Thymus (tissue), 11 donors: ENCODE measurements around the gene VWA5B2. TPM values are rescaled to one million over a fixed set of nuclear protein-coding genes. Genes with fewer than 3 reads are reported as not detected.

Experiments
- DNase-seq, 9 donors: peaks; one replicate each; pipeline ENCODE4 v3.0.0-alpha.2; 2013; ENCODE audit warnings: low spot score in 9 of 9, low read depth in 6 of 9, missing footprints in 1 of 9
- H3K27ac ChIP-seq, 2 donors: one replicate each; pipeline ENCODE4 v1.5.1; 2013; ENCODE audit warnings: control low read depth in 1 of 2, low read depth in 1 of 2, low read length in 1 of 2, mild to moderate bottlenecking in 1 of 2, moderate library complexity in 1 of 2
- H3K27me3 ChIP-seq, 2 donors: one replicate each; pipeline ENCODE4 v1.5.1; 2013; ENCODE audit warnings: low read length in 1 of 2; ENCODE audit not compliant: control insufficient read depth in 2 of 2, insufficient read depth in 1 of 2
- H3K36me3 ChIP-seq, 2 donors: one replicate each; pipeline ENCODE4 v1.5.1; 2013; ENCODE audit warnings: low read length in 1 of 2, mild to moderate bottlenecking in 1 of 2, moderate library complexity in 1 of 2; ENCODE audit not compliant: control insufficient read depth in 2 of 2, insufficient read depth in 2 of 2
- H3K4me1 ChIP-seq, 2 donors: one replicate each; pipeline ENCODE4 v1.5.1; 2013; ENCODE audit warnings: low read length in 2 of 2; ENCODE audit not compliant: control insufficient read depth in 2 of 2, insufficient read depth in 2 of 2
- H3K4me3 ChIP-seq, 2 donors: one replicate each; pipeline ENCODE4 v1.5.1; 2013; ENCODE audit warnings: low read length in 2 of 2, control low read depth in 1 of 2, mild to moderate bottlenecking in 1 of 2
- H3K9me3 ChIP-seq, 2 donors: one replicate each; pipeline ENCODE4 v1.5.1; 2013; ENCODE audit warnings: low read length in 1 of 2, mild to moderate bottlenecking in 1 of 2; ENCODE audit not compliant: control insufficient read depth in 2 of 2, insufficient read depth in 1 of 2
- WGBS: extraction: QIAGEN DNeasy Blood & Tissue Kit; methylation state at CpG from one replicate; pipeline ENCODE4 v1.1.7; 2013; 5-methylcytosine and 5-hydroxymethylcytosine counted together
- polyA plus RNA-seq: library from polyadenylated mRNA; stranded (reverse); fragments of 200-250 nt; gene quantifications from one replicate; pipeline ENCODE4 v1.2.3, GENCODE V29; 2013
- total RNA-seq: library from RNA; stranded (reverse); fragments of 120-200 nt; gene quantifications from one replicate; pipeline ENCODE4 v1.2.4, GENCODE V29; 2013
- donor health status: healthy.

The VWA5B2 gene
- total and polyA plus RNA-seq, 2 donors: 0.05 to 0.23 TPM

DNA sequence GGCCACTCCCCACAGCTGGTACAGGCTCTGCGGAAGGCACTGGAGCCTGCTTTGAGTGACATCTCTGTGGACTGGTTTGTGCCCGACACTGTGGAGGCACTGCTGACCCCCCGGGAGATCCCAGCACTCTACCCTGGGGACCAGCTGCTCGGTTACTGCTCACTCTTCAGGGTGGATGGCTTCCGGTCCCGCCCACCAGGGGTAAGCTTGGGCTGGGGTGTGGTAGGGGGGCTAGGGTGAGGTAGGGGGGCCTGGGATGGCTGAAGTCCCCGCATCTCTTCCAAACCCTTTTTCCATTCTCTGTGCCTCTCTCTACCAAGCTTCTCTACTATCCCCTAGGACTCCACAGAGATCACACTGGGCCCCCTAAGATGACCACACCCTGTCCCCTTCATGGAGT lies 7.8 kb downstream of the VWA5B2 start:
- Histone ChIP-seq H3K9me3 (no peaks in the 10 kb centered on the region), H3K4me1 (no peaks in the 10 kb centered on the region), H3K4me3 (no peak overlapping the region), H3K27me3 (peaks cover 12 to 39% of the 10 kb centered on the region in 2 donors), H3K36me3 (peaks cover 1 to 8% of the 10 kb centered on the region in 2 donors), H3K27ac (no peak overlapping the region)
- no peak for DNase-seq
- WGBS: 96% methylated on average over 7 of the region's 7 CpGs

DNA sequence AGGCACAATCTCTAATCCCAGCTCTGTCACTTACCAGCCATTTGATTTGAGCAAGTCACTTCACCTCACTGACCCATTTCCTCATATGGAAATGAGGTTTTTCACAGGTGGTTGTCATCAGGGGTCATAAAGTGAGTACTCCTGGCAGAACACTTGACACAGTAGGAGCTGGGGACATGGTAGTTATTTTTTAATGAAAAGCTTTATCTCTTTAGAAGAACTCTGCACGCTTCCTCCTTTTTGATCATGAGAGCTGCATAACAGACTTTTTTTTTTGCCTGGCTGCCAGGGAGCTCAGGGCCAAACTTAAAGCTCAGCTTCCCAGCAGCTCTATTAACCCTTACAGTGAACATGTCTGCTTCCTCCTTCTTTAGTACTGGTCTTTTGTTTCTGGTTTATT lies 8.4 kb downstream of the VWA5B2 start:
- H3K4me3 ChIP-seq: no peak overlapping the region
- DNase-seq: no peak
- H3K27ac ChIP-seq: no peak overlapping the region
- H3K4me1 ChIP-seq: no peaks in the 10 kb centered on the region
- peaks cover 7 to 14% of the 10 kb centered on the region in 2 donors for H3K36me3 ChIP-seq
- H3K9me3 ChIP-seq: no peaks in the 10 kb centered on the region
- WGBS: 22% methylated on average over 1 of the region's 1 CpG
- H3K27me3 ChIP-seq: peaks cover 7 to 33% of the 10 kb centered on the region in 2 donors

DNA sequence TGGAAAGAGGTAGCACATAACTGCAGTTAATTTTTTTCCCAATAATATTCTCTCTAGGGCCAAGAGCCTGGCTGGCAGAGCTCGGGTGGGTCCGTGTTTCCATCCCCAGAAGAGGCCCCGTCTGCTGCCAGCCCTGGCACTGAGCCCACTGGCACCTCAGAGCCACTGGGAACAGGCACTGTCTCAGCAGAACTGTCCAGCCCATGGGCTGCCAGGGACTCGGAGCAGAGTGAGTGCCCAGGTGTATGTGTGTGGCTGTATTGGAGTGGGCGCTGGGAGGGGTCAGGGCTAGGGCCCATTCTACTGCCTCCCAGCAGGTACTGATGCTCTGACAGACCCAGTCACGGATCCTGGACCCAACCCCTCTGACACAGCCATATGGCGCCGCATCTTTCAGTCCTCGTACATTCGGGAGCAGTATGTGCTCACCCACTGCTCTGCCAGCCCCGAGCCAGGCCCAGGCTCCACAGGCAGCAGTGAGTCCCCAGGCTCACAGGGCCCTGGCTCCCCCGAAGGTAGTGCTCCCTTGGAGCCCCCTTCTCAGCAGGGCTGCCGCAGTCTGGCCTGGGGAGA lies 8.9 kb downstream of the VWA5B2 start:
- no peak for DNase-seq
- Histone ChIP-seq H3K27me3 (peaks cover 1 to 28% of the 10 kb centered on the region in 2 donors), H3K36me3 (peaks cover 13 to 18% of the 10 kb centered on the region in 2 donors), H3K9me3 (no peaks in the 10 kb centered on the region), H3K4me1 (no peaks in the 10 kb centered on the region), H3K27ac (no peak overlapping the region), H3K4me3 (no peak overlapping the region)
- WGBS: 92% methylated on average over 13 of the region's 13 CpGs

DNA sequence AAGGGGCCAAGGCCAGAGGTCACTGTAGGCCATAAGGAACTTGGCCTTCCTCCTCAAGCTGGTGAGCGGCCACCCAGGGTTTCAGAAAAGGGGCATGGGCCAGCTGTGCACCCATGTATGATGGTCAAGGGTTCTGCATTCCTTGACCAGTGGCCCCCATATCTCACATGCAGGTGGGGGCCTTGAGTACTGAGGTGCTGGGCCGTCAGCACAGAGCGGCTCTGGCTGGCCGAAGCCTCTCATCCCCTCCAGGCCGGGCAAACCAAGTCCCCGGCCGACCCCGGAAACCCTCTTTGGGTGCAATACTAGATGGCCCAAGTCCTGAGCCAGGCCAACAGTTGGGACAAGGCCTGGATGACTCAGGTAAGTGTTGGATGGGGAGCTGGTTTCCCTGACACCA lies 9.8 kb downstream of the VWA5B2 start:
- Histone ChIP-seq H3K27me3 (peaks cover 0 to 19% of the 10 kb centered on the region in 2 donors), H3K9me3 (no peaks in the 10 kb centered on the region), H3K36me3 (peaks cover 21 to 26% of the 10 kb centered on the region in 2 donors), H3K4me3 (no peak overlapping the region), H3K4me1 (no peaks in the 10 kb centered on the region), H3K27ac (no peak overlapping the region)
- no peak for DNase-seq
- 94% methylated on average over 8 of the region's 8 CpGs for WGBS

DNA sequence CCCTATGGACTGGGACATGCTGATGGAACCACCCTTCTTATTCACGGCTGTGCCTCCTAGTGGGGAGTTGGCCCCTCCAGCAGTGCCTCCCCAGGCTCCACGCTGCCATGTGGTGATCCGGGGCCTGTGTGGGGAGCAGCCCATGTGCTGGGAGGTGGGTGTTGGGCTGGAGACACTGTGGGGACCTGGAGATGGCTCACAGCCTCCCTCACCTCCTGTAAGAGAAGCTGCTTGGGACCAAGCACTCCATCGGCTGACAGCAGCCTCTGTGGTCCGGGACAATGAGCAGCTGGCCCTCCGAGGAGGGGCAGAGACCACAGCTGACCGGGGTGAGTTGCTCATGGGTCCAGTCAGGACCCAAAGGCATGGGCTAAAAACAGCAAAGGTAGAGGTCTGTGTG lies 10.3 kb downstream of the VWA5B2 start:
- 94% methylated on average over 7 of the region's 7 CpGs for WGBS
- no peak for DNase-seq
- Histone ChIP-seq H3K27me3 (peaks cover 0 to 14% of the 10 kb centered on the region in 2 donors), H3K4me3 (no peak overlapping the region), H3K4me1 (no peaks in the 10 kb centered on the region), H3K27ac (no peak overlapping the region), H3K9me3 (no peaks in the 10 kb centered on the region), H3K36me3 (peaks cover 26 to 29% of the 10 kb centered on the region in 2 donors)

DNA sequence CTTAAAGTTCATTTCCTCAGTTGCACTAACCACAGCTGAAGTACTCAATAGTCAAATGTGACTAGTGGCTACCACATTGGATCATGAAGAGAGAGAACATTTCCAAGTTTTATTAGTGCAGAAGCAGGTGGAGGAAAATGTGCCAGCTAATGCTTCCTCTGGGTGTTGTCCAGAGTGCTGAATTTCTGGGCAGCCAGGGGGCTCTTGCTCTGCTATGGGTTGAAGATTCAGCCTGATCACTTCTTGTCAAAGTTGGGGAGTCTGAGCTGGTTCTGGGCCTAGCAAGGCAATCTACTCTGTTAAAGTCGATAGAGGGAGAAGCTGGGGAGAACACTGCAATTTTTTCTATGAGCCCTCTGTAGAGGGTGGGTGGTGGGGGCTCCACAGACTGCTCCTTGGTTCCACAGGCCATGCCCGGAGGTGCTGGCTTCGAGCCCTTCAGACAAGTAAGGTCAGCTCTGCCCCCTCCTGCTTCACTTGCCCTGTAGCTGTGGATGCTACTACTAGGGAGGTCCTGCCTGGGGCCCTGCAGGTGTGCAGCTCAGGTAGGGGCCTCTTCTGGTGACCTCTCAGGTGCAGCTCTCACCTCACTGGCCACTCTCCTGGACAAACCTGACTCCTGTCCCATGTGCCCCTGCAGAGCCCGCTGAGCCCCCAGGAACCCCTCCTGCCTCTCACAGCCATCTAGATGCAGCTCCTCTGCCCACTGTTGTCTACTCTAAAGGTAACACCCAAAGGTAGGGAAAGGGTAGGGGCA lies 11.2 kb downstream of the VWA5B2 start:
- DNase-seq: peak in 1 of 9 donors; percentile 41
- 82% methylated on average over 4 of the region's 4 CpGs for WGBS

DNA sequence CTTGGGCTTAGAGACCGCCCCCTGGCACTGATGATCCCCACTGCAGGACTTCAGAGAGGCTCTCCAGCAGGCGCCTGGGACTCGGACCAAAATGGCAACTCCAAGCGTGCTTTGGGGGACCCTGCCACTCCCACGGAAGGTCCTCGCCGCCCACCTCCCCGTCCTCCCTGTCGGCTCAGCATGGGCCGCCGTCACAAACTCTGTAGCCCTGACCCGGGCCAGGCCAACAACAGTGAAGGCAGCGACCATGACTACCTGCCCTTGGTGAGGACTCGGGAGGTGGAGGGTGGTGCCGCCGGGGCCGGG lies 11.7 kb downstream of the VWA5B2 start:
- H3K4me1 ChIP-seq: no peaks in the 10 kb centered on the region
- WGBS: 71% methylated on average over 17 of the region's 17 CpGs
- no peak overlapping the region for H3K27ac ChIP-seq
- peaks cover 37 to 40% of the 10 kb centered on the region in 2 donors for H3K36me3 ChIP-seq
- peaks cover 0 to 10% of the 10 kb centered on the region in 2 donors for H3K27me3 ChIP-seq
- H3K4me3 ChIP-seq: no peak overlapping the region
- no peaks in the 10 kb centered on the region for H3K9me3 ChIP-seq
- no peak for DNase-seq

More for the DNA sequence above, 11.2 kb downstream of the VWA5B2 start:
- peaks cover 0 to 13% of the 10 kb centered on the region in 2 donors for H3K27me3 ChIP-seq
- no peak overlapping the region for H3K27ac ChIP-seq
- H3K4me1 ChIP-seq: no peaks in the 10 kb centered on the region
- peaks cover 35 to 38% of the 10 kb centered on the region in 2 donors for H3K36me3 ChIP-seq
- no peaks in the 10 kb centered on the region for H3K9me3 ChIP-seq
- no peak overlapping the region for H3K4me3 ChIP-seq

DNA sequence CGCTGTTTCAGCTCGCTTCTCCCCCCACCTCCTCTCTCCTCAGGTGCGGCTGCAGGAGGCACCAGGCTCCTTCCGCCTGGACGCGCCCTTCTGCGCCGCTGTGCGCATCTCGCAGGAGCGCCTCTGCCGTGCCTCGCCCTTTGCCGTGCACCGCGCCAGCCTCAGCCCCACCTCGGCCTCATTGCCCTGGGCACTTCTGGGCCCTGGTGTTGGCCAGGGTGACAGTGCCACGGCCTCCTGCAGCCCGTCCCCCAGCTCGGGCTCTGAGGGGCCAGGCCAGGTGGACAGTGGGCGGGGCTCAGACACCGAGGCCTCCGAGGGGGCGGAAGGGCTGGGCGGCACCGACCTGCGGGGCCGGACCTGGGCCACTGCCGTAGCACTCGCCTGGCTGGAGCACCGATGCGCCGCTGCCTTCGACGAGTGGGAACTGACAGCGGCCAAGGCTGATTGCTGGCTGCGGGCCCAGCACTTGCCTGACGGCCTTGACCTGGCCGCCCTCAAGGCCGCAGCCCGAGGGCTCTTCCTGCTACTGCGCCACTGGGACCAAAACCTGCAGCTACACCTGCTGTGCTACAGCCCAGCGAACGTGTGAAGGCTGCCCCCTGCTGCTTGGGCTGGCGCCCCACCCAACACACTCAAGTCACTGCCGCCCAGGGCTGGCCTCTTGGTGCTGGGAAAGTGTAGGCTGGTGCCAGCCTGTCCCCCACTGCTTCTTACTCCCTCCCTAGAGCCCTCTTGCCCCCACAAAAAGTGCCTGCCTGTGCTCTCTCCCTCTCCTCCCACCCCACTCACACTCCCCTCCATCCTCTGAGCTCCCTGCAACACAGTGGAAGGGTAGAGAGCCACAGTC lies 12.3 kb downstream of the VWA5B2 start:
- DNase-seq: peak in 1 of 9 donors; percentile 31
- Histone ChIP-seq H3K9me3 (no peaks in the 10 kb centered on the region), H3K27ac (no peak overlapping the region), H3K4me3 (no peak overlapping the region), H3K36me3 (peaks cover 37 to 40% of the 10 kb centered on the region in 2 donors), H3K4me1 (no peaks in the 10 kb centered on the region), H3K27me3 (peaks cover 0 to 5% of the 10 kb centered on the region in 2 donors)
- 71% methylated on average over 46 of the region's 46 CpGs for whole genome bisulfite sequencing

DNA sequence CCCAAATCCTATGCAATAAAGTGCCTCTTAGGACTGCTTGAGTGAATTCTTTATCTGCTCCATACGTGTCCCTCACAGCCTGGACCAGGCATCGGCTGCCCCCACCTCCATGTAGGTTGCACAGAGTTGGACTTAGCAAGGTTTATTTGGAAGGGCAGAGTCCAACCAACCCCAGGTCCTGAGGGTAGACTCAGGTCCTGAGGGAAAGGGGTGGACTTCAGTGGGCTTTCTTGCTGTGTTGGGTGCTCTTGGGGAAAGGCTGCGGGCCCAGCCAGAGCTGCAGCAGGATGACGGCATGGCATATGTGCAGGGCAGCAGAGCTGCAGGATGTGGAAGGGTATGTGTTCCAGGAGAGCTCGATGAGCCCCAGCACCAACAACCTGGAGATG lies 12.9 kb downstream of the VWA5B2 start:
- H3K27ac ChIP-seq: no peak overlapping the region
- H3K9me3 ChIP-seq: no peaks in the 10 kb centered on the region
- peaks cover 0 to 5% of the 10 kb centered on the region in 2 donors for H3K27me3 ChIP-seq
- peaks cover 37 to 40% of the 10 kb centered on the region in 2 donors for H3K36me3 ChIP-seq
- H3K4me3 ChIP-seq: no peak overlapping the region
- WGBS: 96% methylated on average over 5 of the region's 5 CpGs
- no peak for DNase-seq
- H3K4me1 ChIP-seq: no peaks in the 10 kb centered on the region
